COLO829 (cell line): ENCODE data around the gene INO80C.
"Not testable (repeated sequence)": the region's sequence is repeated elsewhere in the genome, so short reads cannot be mapped to it uniquely, and the experiment has no call there.

Experiments
- DNase-seq: peaks from one replicate; pipeline ENCODE4 v3.0.0; 2012; ENCODE audit warnings: low spot score

INO80C gene

GRCh38 chr18:35458677-35459441, 38.9 kb downstream of the INO80C start:
- DNase-seq, result no peak

DNA sequence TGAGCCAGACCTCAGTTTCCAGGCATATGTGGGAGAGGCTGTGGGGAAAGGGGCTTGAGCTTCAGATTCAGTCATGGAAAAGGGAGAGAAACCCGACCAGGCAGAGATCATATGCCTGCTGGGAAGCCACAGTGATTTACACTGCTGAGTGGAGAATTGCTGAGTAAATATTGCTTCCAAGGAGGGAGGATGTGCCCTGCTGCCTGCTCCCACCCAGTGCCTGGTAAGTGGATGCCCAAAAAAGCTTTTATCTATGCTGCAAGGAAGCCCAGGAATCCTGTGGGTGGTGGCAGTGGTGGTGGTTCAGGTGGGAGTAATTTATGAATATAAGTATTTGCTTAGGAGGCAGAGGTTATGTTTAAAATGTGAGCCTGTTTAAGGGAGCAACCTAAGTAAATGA, 39.5 kb downstream of the INO80C start:
- DNase-seq, result no peak

DNA sequence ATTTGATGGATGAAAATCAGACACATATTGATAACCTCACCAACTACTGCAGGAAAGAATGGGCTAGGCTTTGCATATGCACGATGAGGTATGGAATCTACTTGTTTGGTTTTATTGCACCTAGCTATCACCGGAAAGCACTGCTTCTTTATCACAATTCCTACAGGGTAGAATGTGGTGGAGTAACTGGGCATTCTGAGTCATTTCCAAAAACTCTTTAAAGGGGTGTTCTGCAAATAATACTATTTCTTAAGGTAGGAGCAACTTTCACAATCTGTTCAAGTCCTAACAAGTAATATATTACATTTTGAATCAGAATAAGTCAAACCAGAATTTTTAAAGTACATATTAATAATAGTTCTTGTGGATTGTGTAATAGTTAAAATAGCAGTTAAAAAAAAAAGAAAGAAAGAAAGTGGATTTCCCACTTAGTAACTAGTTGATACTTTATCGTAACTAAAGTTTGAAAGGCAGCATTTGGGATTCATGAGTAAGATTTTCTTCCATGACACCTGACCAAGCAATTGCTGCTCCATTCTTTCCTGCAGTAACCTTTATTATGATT, 40.5 kb downstream of the INO80C start:
- no peak for DNase-seq

GRCh38 chr18:35455926-35456763, 41.6 kb downstream of the INO80C start:
- no peak for DNase-seq

GRCh38 chr18:35454803-35455202, 43.0 kb downstream of the INO80C start:
- DNase-seq, result no peak

DNA sequence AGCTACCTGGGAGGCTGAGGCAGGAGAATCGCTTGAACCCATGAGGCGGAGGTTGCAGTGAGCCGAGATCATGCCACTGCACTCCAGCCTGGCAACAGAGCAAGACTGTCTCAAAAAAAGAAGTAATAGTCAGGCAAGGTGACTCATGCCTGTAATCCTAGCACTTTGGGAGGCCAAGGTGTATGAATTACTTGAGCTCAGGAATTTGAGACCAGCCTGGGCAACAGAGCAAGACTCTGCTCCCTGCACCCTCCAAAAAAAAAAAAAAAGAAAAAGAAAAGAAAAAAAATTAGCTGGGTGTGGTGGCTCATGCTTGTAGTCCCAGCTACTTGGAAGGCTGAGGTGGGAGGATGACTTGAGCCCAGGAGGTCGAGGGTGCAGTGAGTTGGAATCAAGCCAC, 44.7 kb downstream of the INO80C start:
- not testable (repeated sequence) for DNase-seq

- DNase-seq, result no peak
These were observed 45.8 kb downstream of the INO80C start for GRCh38 chr18:35451916-35452315.

DNA sequence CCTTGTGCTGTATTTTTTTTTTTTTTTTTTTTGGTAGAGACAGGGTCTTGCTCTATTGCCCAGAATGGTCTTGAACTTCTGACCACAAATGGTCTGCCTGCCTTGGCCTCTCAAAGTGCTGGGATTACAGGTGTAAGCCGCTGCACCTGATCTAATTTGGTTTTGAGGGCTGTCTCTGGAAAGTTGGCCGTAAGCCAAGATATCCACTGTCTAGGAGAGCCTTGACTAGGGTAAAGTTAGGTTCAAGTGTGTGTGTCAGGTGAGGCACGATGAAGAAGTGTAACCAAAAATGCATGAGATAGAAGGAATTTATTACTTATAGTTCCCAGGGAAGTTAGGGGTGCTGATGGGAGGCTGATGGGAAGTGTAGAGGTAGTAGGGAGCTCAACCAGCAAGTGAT, 46.7 kb downstream of the INO80C start:
- DNase-seq, result no peak

DNA sequence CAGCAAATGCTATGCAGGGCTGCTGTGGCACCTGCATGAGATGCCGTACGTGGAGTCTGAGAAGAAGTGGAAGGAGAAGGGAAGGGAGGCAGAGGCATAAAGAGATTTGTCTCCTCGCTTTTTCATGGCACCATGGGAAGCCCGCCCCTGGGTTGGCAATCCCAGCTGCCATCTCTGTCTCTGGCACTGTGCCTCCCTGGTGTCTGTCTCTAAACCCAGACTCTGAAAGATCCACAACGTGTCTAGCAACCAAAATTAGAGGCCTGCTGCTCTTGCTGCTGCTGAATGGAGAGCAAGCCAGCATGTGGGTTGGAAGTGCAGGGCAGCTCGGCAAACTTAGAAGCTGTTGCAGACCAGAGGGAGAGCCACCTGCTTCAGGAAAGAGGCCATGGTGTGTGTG, 53.1 kb downstream of the INO80C start:
- DNase-seq, result no peak

DNA sequence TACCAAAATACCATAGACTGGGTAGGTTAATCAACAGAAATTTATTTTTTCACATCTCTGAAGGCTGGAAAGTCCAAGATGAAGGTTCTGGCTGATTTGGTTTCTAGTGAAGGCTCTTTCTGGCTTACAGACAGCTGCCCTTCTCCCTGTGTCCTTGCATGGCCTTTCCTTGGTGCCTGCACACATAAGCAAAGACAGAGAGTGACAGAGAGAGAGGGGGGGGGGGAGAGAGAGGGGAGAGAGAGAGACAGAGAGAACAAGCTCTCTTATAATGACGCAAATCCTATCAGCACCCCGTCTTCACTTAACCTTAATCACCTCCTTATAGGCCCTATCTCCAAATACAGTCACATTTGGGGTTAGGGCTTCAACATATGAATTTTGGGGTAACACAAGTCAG, 53.9 kb downstream of the INO80C start:
- no peak for DNase-seq

- DNase-seq, result no peak
These were observed 54.3 kb downstream of the INO80C start for GRCh38 chr18:35443434-35443833.

DNA sequence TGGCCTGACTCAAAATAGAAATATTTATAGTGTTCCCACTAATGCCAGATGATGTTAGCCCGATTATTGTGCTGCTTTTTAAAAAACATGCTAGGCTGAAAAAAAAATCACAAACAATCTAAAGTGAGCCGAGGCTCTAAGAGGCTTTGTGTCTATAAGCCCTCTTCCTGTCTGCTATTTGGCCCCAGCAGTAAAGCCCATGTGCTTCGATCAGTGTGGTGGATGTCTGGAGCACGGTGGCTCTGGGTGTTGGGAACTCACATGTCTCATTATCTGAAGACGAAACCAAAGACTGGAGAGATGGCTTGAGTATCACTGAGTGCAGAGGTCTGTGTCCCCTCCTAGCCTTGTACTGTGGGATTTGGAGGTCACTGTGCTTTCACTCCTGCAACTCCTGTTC, 55.1 kb downstream of the INO80C start:
- DNase-seq, result no peak

DNA sequence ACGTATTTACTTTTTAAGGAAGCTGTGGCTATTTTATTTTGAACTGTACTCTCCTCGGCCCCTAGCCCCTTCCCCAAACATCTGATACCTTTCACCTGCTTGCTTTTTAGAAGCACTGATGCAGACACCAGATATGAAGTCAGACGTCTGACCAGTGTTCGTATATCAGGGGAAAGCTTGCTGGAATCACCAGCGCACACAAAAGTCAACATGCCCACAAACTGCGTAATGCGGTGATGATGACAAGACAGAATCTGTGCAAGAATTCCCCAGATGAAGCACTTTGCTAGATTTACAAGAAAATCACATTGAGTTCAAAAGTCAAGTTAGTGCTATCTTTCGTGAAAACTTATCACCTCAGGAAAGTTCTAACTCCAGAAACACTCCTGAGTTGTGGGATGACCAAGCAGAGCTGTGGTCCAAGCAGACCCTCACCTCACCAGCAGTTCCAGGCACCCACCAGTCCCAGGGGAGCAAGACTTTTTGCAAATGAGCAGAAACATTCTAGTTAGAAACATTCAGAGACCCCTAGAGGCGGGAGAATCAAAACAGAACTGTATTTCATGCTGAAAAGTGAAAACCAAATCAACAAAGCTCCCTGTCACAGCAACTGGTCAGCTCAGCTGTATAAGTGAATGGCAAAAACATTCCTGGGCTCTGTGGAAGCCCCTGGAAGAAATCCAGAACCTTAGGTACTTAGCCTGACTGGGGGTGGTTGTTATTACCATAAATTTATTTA, 55.7 kb downstream of the INO80C start:
- peak; percentile 6 for DNase-seq

DNA sequence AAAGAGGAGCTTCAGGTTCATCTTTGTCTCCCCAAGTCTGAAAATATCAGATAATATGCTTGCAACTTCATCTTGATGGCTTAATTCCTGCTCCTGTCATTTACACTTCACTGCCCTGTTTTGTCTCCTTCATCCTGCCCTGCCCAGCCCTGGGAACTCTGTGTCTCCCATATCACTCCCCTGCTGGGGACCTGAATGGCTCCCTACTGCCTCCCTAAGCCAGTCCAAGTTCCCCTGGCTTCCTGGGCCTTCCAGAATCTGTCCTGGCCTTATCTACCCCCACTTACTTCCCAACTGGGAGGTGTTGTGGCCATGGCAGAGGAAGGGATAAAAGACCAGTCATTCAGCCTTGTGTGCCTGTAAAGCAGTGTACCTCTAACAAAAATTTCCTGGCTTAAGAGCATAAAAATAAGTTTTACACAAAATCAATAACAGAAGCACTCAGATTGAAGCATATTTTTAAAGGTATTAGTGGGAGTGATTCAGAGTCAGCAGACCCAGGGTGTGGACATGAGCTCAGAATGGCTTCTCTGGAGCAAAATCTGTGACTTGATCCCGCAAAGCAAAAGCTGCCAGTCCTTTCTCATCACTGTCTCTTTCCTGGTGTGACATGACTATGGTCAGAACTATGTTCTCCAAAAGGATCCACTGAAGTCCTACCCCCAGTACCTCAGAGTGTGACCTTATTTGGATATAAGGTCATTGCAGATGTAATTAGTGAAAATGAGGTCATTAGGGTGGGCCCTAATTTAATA, 59.1 kb downstream of the INO80C start:
- no peak for DNase-seq

- DNase-seq, result no peak
These were observed 59.9 kb downstream of the INO80C start for GRCh38 chr18:35437836-35438235.

DNA sequence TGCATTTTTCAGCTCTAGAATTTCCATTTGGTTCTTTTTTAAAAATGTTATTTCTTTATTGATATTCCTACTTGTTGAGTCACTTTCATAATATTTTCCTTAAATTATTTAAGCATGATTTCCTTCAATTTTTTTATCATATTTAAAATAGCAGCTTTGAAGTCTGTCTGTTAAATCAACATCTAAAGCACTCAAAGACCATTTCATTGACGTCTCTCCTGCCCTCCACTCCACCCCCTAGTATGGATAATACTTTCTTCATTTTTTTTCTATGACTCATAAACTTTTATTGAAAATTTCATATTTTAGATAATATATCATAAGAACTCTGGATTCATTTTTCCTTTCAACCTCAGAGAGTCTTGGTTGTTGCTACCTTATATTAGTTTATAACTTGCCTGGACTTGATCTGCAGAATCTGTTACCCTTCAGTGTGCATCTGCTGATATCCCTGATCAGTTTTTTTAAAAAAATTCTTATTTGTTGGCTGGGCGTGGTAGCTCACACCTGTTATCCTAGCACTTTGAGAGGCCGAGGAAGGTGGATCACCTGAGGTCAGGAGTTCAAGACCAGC, 61.6 kb downstream of the INO80C start:
- DNase-seq, result no peak

DNA sequence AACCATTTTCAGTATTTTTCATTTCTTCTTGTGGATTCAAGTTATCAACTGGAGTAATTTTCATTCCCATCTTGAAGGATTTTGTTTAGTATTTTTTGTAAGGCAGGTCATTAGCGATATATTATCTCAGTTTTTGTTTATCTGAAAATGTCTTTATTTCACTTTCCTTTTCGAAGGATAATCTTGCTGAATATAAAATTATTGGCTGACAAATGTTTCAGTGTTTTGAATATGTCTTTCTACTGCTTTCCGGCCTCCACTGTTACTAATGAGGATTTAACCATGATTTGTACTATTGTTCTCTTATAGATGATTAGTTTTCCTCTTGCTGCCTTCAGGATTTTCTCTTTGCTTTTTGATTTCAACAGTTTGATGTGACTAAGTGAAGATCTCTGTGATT, 62.4 kb downstream of the INO80C start:
- no peak for DNase-seq

DNA sequence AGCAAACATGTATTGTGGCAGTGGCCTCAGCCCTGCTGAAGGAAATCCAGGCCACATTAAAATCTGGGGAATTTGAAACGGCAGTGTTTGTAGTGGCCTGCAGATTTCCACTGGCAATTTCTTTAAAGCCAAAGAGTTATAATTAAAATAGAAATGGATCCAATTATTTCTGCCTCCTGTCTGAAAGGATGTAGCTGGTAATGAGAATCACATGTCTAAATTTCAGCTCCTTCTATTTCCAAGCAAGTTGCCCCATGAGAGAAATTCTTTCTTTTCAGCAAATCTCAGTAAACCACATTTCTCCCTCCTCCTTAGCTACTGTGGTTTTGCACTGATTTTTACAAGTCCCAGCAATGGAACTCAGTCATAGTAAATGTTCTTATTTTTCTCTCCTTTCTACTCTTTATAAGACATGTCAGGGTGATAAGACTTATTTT, 65.2 kb downstream of the INO80C start:
- DNase-seq, result no peak

DNA sequence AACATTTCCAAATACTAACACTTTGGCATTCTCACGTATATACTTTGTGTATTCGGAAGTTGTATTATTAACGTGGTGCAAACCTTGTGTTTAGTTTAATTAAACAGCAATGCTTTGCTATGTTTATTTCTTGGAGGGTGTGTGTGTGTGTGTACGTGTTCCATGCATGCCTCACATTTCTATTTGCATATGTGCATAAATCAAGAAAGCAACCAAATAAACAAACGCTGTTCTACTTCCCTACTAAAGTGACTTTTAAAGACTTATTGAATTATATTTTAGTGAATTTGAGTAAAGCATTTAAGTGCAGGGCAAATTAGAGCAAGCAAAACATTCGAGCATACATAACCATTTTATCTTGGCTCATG, 66.4 kb downstream of the INO80C start:
- DNase-seq, result no peak

GRCh38 chr18:35430721-35431373, 66.9 kb downstream of the INO80C start:
- no peak for DNase-seq

DNA sequence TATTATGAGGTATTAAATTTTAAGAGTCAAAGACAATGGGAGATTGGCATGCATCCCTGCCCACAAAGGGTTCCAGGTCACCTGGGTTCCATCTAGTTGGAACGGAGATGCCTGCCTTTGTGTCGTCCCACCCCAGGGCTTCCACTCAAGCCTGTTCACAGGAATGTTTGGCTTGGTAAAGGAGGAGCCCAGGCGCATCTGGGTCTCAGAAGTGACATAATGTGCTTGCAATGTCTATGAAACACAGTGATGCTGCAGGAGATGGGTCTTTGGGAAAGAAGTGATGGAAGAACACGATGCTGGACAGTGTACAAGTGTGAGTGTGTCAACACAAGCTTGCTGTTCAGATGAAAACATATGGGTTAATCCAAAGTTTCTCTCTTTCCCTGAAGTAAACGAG, 71.0 kb downstream of the INO80C start:
- DNase-seq, result no peak
